ENCODE data around the gene ETV5. TPM values are rescaled to one million over a fixed set of nuclear protein-coding genes. Genes with fewer than 3 reads are reported as not detected.
A peak's percentile ranks its signal among the peaks of the same experiment; 100 is the strongest.

ETV5 gene
- polyA plus RNA-seq, 12 donors: 20.8 to 39.9 (median 27.3) TPM; not detected in 1

DNA sequence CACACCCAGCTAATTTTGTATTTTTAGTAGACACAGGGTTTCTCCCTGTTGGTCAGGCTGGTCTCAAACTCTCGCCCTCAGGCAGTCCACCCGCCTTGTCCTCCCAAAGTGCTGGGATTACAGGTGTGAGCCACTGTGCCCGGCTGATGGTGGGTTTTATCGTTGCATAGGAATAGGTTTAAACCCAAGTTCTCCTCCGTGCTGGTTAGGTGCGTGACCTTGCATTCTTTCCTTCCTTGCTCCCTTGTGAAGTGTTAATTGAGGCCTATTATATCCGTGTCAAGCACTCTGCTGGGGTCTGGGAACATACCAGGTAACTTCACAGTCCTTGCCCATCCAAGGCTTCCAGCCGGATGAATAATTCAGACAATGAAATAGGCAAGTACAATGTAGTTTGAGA lies 19.3 kb upstream of the ETV5 start:
- DNase-seq: no peak

DNA sequence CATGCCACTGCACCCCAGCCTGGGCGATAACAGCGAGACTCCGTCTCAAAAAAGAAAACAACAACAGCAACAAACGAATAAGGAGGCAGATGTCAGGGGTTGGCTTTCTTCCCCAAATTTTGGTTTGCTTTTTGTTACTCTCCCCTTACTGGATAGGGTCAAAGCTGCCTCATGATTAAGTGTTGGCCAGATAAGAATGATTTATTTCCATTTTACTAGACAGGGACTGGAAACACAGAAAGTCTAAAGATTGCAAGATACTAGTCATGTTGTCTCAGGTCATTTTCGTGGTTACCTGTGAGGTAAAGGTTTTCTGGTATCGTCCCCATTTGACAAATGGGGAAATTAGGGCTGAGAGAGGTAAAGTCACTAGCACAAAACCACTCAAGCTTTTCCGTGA lies 18.6 kb upstream of the ETV5 start:
- no peak for DNase-seq

DNA sequence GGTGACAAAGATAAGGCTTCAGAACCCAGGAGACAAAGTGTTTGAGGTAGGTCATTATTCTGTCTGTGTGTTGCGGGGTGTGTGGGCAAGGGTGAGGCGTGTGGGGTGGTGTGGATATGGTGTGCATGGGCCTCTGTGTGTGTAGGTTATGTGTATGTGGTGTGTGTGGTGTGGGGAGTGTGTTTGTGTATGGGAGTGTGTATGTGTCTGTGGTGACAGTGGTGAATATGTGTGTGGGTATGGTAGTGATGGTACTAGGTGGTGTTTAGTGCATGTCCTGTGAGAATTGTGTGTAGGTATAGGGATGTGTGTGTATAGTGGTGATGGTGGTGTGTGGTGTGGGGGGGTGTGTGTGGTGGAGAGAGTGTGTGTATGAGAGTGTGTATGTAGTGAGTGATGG lies 16.2 kb upstream of the ETV5 start:
- no peak for DNase-seq

DNA sequence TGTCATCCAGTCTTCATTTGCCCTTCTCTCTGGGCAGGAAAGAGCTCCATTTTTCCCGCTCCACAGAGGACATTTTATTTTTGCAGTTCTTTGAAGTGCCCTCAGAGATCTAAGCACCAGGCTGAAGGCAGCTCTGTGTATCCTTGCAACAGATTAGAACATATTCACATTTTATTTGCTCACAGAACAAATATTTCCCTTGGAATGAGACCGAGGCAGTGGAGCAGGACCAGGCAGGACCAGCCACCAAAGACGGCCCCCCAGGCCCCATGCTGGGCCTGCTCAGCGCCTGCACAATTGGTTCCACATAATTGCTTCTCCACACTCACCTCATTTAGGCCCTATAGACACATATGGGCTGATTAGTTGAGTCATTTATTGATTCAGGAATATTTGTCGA lies 15.7 kb upstream of the ETV5 start:
- no peak for DNase-seq

DNA sequence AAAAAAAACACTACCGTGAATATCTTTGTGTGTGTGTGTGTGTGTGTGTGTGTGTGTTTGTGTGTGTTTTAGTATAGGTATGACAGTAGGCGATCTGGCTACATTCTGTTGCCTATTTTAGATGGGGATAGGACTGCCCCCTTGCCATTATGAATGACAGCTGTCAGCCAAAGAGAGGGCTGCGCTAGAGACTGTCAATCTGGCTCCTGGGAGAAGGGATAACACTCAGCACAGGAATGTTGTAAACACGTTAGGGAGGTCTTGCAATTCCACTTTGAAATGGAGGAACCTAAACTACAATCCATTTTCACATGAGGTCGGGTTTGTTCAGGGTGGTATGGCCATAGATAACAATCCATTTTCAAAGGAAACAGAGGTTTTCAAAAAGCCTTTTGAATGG lies 14.1 kb upstream of the ETV5 start:
- DNase-seq: no peak

DNA sequence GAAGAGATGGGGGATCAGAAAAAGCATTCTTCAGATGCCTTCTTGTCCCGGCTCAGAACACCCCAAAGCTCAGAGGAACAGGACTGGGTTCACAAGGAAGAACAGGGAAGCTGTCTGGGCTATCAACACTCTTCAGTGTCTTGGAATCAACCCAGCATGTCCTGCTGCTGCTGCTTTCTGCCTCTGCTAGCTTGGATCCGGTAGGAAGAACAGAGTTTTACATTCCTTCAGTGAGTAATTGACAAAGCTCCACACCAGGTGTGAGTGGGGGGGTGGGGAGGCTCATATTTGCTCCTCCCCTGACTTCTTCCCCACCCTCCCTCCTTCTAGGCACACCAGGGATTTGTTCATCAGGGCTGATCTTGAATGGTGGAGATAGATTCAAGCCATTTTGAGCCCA lies 13.1 kb upstream of the ETV5 start:
- DNase-seq: no peak

DNA sequence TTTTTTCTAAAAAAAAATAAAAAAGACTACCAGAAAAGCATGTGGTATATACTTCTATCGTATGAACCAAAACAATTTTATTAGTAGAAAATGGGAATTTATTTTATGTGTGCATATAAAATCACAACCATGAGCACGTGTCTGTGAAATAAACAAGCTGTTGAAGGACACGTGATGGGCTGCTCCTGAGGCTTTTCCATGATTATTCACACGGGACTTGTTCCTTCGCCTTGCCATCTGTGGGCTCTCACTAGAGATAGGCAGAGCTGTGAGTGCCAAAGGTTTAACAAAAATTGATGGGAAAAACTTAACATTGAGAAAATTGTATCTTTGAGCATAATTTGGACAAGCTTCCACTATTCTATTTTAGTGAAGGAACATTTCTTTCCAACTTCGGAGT lies 12.4 kb upstream of the ETV5 start:
- DNase-seq: no peak

DNA sequence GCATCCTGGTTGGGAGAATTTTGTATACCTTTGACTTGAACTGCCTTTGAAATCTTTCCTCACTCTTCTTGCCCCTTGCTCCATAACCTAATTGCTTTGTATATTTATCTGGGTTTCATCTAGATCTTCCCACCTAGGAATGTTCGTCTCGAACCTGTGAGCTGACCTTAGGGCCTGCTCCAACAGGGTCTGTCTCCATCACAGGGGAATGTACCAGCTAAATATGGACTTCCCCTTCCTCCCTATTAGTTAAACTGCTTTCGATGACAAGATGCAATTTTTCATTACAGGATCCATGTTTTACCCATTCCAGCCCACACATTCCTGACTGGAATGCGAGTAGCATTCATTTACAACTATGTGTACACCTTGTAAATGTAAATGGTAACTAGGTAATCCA lies 10.6 kb upstream of the ETV5 start:
- no peak for DNase-seq

DNA sequence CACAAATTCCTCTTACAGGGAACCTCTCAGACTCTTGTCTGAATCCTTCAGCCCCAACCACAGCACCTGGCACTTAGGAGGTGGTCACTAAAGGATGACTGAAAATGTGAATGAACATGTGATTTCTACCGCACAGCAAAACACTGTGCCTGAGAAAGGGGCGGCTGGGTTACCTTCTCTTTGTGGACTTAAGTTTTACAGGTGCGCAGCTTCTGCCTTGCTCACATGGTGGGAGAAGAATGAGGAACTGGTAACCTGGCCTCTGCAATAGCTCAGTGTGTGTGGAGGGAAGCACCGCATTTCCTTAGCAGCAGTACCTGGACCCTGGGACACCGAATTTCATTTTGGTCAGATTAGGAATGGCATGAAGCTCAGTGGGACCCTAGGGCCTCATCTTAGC lies 9.8 kb upstream of the ETV5 start:
- no peak for DNase-seq

DNA sequence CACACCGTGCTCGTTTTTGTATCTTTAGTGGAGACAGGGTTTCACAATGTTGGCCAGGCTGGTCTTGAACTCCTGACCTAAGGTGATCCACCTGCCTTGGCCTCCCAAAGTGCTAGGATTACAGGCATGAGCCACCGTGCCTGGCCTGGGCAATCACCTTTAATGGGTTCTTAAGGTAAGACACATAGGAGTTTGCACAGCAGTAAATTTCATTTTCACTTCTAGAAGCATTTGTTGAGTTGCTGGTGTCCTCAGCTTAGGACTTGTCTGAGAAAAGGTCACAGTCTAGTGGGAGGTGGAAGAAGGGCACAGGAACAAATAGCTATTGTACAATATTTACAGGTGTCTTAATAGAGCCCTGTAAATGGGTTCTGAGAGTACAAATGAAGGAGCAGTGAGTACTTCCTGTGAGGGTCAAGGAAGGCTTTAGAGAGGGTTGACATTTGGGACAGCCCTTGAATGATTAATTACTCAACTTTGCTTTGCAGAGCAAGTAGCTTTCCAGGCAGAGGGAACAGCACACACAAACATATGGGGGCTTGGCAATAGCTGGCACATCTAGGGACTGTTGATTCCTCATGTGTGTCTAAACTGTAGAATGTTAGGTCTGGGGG lies 8.7 kb upstream of the ETV5 start:
- DNase-seq: no peak

DNA sequence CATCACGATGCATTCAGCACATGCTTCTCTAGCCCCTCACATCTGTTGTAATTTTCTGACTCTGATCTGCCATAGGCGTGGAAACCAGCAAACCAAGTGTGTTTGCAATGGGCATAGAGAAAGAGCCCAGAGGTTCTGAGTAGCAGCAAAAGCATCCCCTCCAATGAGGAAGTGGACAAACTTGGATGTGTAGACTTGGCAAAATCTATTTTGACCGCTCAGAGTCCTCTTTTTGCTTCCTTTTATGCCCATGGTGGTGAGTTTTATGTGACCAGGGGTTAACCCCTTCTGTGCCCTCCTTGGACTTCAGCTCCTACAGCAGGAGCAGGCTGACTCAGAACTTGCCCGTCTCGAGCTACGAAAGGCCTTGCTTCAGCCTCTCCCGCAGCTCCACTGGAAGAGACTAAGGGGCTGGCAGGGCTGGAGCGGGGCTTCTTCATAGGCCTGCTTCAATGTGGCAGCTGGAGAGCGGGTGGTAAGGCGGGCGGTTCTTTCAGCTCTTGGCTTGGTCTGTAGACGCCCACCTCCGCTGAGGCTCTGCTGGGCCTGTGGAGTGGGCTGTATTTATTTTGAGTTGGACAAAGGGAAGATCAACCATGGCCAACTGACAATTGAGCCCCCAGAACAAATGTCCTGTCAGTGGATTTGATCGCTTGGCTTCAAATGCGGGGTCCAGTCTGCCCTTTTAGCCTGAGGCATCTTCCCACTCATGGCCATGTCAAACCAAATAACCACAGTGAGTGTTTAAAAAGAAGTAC lies 6.5 kb upstream of the ETV5 start:
- DNase-seq: no peak

DNA sequence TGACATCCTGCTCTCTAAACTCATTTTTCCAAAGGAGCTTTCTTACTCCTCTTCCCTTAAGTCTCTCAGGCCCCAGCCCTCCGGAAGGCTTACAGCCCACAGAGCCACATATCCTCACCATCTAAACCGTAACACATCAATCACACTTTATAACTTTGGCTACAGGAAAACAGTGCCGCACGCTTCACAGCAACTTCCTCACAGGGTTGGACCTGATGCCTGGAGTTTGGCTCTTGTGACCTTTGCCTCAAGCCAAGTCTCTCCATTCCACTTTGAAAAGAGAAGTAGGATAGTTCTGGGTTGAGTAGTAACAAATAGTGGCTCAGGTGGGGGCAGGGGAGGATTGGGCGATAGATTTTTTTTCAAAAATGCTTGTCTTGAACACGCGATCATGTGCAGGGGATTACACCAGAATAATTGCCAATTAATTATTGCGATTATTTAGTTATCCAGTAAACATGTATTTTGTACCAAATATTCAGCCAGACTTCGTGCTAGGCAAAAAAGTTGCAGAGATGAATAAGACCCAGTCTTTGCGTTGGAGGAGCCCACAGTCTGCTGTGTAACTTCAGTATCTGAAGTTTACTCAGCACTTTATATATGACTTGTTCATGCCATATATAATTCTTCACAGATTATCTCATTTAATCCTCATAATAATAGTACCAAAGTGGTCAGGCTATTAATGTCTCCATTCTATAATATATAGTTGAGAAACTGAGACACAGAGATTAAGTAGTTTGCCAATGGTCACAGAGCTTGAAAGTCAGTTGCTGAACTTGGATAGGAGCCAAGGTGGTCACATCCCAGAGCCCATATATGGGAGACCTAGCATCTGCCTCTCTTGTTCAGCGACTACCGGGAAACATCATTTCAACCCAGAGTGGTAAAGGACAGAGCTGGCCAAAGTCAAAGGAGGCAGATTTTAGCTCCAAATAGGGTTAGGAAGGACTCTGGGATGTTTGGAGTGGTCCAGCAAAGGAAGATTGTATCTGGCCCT lies 2.4 kb upstream of the ETV5 start:
- DNase-seq: no peak

DNA sequence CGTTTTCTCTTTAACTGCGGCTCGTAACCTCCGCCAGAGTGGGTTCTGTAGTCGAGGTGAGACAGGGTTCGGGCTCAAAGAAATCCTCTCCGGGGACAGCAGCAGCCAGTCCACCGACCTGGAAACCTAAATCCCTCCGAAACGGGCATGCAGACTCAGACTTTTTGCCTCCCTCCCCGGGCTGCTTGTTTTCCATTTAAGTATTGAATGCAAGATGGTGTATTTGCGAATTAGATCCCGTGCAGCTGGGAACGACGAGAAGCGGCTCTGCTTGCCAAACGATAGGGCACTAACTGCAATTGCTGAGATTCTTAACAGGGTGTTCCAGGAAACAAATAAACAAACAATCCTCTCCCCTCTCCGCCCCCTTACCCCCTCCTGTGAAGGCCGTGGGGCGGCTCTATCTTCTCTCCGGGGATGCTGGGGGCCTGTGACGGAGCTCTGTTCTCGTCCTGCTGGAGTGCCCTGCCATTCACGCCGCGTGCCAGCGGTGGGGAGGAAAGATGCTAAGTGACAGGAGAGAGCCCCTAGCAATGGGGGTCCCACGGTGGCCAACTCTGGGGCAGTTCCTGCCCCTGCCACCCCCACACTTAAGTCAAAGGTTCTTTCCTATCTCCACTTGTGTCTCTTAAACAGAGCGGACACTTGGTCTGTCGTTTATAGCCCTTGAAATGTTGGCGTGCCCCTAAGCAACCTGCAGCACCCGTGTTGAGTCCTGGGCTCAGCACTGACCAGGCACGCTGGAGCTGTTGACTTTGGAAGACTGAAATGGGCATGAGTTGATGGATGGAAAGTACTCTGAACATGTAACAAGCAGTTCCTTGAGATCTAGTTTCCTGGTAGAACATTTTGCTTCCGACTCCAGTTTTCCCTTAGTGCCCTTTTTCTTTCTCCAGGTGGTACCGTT lies 1.3 kb upstream of the ETV5 start:
- no peak for DNase-seq

DNA sequence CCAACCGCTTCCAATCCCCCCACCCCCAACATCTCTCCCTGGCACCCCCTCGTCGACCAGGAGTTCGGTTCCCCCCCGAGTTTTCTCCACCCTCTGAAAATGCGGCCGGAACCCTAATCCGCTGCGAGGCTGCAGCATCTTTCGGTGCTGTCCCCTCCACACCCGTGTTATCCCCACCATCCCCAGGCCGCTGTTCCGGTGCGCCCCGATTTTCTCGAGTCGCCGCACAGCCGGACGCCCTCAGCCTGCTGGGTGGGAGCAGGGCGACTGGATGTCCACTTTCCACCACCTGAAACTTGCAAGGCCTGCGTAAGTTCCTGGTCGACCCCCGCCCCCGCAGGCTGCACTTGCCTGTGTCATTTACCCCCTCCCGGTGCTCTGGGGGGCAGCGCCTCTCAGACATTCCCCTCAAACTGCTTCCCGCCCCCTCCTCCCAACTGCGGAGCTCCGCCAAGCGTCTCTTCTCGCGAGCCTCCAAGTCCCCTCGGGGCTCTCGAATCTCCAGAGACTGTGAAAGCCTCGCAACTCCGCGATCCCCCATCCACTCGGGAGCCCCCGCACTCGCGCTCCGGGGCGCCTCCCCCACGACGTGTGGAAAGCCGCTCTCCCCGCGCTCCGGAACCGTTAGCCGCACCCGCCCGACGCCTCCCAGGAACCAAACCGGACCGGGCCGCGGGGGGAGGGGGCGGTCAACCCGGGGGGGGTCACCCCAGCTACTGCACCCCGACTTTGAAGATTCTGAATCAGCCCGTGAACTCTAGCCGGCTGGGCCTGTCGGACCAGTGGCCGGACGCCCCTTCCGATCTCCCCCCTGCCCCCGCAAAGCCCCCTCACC lies 566 bp downstream of the ETV5 start:
- peak; percentile 53 for DNase-seq

DNA sequence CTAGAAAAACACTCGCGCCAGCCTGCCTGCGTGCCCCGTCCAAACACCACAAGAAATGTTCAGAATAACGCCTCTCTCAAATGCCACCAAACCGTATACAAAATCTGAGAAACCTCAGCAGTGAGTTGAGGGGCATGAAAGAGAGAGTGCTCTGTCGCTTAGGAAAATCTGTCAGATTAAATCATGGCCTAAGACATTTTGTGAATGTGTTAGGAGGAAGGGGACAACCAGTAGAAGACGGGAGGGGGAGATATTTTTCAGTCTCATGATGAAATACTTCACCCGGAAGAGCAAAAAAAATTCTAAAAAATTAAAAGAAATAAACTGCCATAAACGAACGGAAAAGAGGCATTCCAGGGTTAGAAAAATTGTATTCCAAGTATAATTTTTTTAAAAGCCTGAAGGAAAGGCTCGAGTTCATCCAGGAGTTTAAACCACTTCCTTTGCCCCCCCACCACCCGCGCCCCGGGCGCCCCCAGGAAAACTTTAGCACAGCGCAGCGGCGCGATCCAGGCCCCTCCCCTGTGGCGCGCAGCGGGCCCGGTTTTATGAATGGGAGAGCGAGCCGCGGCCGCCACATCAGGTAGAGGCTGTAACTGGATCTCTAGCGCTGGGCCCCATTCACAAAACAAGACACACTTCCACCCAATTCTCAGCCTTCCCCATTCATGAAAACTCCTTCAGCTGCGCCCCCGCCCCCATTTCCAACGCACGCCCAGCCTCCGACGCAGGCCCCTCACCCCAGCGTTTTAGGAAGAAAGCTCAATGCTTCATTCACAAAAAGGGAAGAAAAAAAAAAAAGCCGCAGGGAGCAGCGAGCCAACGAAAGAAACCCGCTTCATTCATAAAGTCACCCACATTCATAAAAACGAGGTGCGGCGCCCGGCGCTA lies 1.4 kb downstream of the ETV5 start:
- peak; percentile 71 for DNase-seq

DNA sequence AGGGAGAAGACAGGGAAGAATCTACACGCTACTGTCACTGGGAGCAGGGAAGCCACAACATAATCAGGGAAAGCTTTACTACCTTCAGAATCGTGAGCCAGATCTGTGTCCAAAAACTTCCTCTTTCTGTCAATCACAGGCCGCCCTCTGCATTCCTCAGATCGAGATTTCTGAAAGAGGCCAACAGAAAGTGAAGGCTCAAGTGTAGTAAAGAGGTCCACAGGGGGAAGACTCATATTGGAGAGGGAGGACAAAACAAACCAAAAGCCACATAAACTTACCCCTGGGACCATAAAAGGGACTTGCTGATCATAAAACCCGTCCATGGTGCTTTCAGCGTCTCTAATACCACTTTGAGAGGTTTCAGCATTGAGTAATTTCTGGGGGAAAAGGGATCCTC lies 3.3 kb downstream of the ETV5 start:
- no peak for DNase-seq

DNA sequence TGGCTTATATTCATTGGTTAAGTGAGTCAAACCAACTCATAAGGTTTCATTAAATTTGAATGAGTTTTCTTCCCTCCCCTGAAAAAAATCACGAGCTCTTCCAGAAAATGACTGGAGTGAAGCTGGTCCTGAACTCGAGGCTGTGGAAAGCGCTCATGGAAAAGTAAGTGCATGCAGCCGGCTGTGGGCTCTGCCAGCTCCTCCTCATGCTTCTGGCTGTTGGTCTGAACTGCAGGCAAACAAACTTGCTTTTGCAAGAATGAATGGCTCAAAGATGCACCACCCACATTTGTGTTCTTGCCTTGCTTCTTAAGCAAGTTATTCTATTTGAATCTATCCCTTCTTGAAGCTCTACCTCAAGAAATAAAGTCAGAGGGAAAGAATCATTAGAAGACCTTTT lies 6.2 kb downstream of the ETV5 start:
- DNase-seq: no peak

DNA sequence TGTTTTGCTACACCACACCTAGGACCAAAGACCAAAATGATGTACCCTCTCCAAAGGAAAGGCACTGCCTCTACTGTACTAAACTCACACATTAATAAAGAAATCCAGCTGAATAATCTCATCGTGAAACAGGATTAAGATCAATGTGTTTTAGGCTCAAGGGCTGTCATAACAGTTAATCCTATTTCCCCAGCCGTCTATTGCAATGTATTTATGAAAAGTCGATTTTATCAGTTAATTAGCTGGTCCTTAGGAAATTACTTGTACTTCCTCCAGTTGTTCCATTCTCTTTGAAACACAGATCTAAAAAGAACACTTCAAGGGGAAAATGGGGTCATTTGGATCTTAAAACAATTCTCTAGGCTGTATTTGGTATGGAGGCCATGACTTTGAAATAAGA lies 8.5 kb downstream of the ETV5 start:
- no peak for DNase-seq

DNA sequence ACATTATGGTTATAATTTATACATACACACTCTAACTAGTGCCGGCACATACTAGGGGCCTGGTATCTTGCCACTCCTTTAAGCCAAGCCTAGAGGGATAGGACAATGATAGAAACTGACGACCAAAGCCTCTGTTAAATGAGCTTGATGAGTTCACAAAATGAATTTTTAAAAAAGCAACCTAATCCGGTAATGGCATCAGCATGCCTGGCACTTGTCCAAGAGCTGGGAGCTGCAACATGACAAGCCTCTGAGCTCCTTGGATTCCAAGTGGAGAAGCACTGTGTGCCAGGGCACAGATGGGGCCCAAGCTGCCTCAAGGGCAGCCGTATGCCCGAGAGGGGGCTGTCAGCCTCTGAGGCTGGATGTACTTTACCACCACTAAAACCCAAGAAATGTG lies 9.7 kb downstream of the ETV5 start:
- no peak for DNase-seq

DNA sequence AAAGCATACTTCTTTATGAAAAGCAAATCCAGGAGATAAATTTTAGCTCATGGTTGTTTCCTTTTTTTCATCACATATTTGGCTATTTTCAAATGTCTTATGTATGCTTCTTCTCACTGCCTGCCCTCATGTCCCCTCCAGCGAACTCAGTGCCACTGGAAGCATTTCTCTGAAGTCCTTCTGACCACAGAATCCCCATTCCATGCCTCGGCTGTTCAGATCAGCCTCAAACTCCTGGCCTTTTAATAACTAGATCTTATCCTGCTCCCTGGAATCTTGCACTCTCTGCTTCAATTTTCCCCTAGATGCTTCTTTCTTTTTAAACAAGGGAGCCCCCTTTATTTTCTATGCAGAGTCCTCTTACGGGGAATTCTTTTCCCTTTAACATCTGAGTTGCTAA lies 10.1 kb downstream of the ETV5 start:
- DNase-seq: no peak
